Activated B cell treated with CpG ODN at 0.5 μM for 24 hours (primary cell): ENCODE measurements around the gene B3GALNT2. TPM values are rescaled to one million over a fixed set of nuclear protein-coding genes. Genes with fewer than 3 reads are reported as not detected.
"Not testable (repeated sequence)": the region's sequence is repeated elsewhere in the genome, so short reads cannot be mapped to it uniquely, and the experiment has no call there.

Experiments
- ATAC-seq: fragments of 200-7000 bp; cut with Tn5 transposase; one replicate; pipeline ENCODE4 v1.10.0; 2021; ENCODE audit warnings: low read depth, mild to moderate bottlenecking, moderate library complexity
- CTCF ChIA-PET: fragments of 350-600 bp; sonication (Branson Sonifier 250); formaldehyde crosslinking; loops from one replicate; lab custom pipeline; 2021; ENCODE audit warnings: antibody characterized with exemption; lab: Charles Lee
- POLR2A ChIA-PET: fragments of 350-600 bp; sonication (Branson Sonifier 250); formaldehyde crosslinking; loops from one replicate; lab custom pipeline; 2021; ENCODE audit warnings: antibody characterized with exemption; lab: Charles Lee
- DNase-seq: peaks from one replicate; pipeline ENCODE4 v3.0.0; 2022
- H3K27ac Mint-ChIP-seq: one replicate; pipeline ENCODE4 v1.8.0; 2020; ENCODE audit warnings: mixed read lengths
- H3K27me3 Mint-ChIP-seq: one replicate; pipeline ENCODE4 v1.8.0; 2021; ENCODE audit warnings: mixed read lengths
- H3K36me3 Mint-ChIP-seq: one replicate; pipeline ENCODE4 v1.8.0; 2021; ENCODE audit warnings: low read depth, mixed read lengths
- H3K4me1 Mint-ChIP-seq: one replicate; pipeline ENCODE4 v1.8.0; 2021; ENCODE audit warnings: mixed read lengths
- H3K4me3 Mint-ChIP-seq: one replicate; pipeline ENCODE4 v1.8.0; 2020; ENCODE audit warnings: mild to moderate bottlenecking, mixed read lengths
- H3K9me3 Mint-ChIP-seq: one replicate; pipeline ENCODE4 v1.8.0; 2020; ENCODE audit warnings: mixed read lengths
- CTCF ChIP-seq: fragments of 200-600 bp; IDR thresholded peaks from one replicate; pipeline ENCODE4 v1.8.0; 2022; ENCODE audit warnings: antibody characterized with exemption, mild to moderate bottlenecking
- intact Hi-C: fragments of 100-400 bp; cut with micrococcal nuclease; formaldehyde crosslinking; loops from one replicate; pipeline ENCODE4 v1.15.1; 2024
- total RNA-seq: library from RNA; stranded (reverse); gene quantifications from 2 replicates; pipeline ENCODE4 v1.2.3, GENCODE V29; 2022

B3GALNT2 gene
- total RNA-seq, 1 donor from 2014 or later = 9.5 TPM

DNA sequence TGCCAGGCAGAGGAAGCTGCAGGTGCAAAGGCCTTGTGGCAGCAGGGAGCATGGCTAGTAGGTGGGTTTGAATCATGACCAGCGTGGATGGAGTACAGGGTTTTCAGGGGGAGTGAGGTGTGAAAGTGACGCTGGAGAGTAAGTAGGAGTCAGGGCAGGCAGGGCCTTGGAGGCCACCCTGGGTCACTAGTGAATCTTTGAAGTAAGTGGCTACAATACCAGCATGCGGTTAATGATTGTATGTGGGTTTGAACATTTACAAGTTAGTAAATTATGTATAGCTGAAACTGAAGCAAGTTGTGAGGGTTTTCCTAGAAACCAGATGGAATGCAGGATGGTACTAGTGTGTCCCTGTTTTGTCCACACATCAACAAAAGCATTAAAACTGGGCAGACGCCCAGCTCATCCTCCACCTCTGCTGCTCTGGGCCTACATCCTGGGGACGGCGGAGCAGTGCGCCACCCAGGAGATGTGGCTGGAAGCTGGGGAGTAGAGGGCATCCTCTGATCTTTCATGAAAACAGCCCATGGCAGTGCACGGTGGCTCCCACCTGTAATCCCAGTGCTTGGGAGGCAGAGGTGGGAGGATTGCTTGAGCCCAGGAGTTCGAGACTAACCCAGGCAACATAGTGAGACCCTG lies 41.2 kb upstream of the B3GALNT2 start:
- ChIA-PET CTCF (no interaction called here), POLR2A (no interaction called here)

GRCh38 chr1:235542845-235543244 lies 38.6 kb upstream of the B3GALNT2 start:
- H3K4me1 Mint-ChIP-seq, H3K9me3 Mint-ChIP-seq, H3K27ac Mint-ChIP-seq, intact Hi-C loops, DNase-seq, H3K27me3 Mint-ChIP-seq, POLR2A ChIA-PET, H3K36me3 Mint-ChIP-seq, CTCF ChIA-PET, ATAC-seq, H3K4me3 Mint-ChIP-seq: not testable (repeated sequence)

More for the DNA sequence above, 41.2 kb upstream of the B3GALNT2 start:
- Mint-ChIP-seq H3K9me3 (no peaks in the 10 kb centered on the region), H3K4me3 (no peak overlapping the region), H3K4me1 (no peaks in the 10 kb centered on the region), H3K36me3 (no peaks in the 10 kb centered on the region), H3K27ac (no peak overlapping the region), H3K27me3 (peaks cover 9% of the 10 kb centered on the region)
- intact Hi-C loops = no loop called here
- ATAC-seq = no peak
- no peak for DNase-seq
- TF ChIP-seq CTCF = no peak

DNA sequence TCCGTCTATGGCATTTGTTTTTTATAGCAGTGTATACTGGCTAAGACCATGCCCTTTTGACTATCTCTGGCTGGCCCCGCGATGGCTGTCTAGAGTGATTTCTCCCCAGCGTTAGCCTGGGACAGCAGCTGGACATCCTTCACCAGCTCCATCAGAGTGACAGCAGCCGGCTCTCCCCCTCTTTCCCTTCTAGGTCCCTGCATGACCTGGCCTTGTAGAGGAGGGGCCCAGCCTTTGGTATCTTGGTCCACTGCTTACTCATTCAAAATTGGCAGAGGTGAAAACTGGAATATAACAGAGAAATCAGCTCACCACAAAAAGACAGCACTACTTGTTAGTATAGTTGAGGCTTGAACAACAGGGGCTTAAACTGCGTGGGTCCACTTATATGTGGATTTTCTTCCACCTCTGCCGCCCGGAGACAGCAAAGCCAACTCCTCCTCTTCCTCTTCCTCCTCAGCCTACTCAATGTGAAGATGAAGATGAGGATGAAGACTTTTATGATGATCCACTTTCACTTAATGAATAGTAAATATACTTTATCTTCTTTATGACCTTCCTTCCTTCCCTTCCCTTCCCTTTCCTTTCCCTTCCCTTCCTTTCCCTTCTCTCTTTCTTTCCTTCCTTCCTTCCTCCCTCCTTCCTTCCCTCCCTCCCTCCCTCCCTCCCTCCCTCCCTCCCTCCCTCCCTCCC lies 29.4 kb upstream of the B3GALNT2 start:
- DNase-seq = no peak
- H3K27ac Mint-ChIP-seq = no peak overlapping the region
- no peak overlapping the region for H3K4me3 Mint-ChIP-seq

DNA sequence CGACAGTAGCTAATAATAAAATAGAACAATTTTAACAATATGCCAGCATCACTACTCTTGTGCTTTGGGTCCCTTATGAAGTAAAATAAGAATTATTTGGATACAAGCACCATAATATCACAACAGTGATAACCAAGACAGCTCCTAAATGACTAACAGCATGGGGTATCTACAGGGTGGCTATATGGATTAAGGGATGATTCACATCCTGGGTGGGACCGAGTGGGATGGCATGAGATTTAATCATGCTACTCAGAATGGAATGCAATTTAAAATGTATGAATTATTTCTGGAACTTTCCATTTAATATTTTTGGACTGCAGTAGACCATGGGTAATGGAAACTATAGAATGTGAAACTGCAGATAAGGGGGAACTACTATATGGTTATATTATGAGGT lies 28.1 kb upstream of the B3GALNT2 start:
- intact Hi-C loops = no loop called here
- ChIA-PET CTCF (no interaction called here), POLR2A (no interaction called here)
- Mint-ChIP-seq H3K36me3 (no peaks in the 10 kb centered on the region), H3K27ac (no peak overlapping the region), H3K27me3 (peaks cover 6% of the 10 kb centered on the region), H3K9me3 (no peaks in the 10 kb centered on the region), H3K4me3 (no peak overlapping the region), H3K4me1 (no peaks in the 10 kb centered on the region)
- no peak for TF ChIP-seq CTCF
- ATAC-seq (no peak), DNase-seq (no peak)

More for the DNA sequence above, 29.4 kb upstream of the B3GALNT2 start:
- H3K27me3 Mint-ChIP-seq = peaks cover 6% of the 10 kb centered on the region
- no peak for TF ChIP-seq CTCF
- ChIA-PET POLR2A (no interaction called here), CTCF (no interaction called here)
- no peak for ATAC-seq
- H3K9me3 Mint-ChIP-seq = no peaks in the 10 kb centered on the region
- intact Hi-C loops = no loop called here
- no peaks in the 10 kb centered on the region for H3K36me3 Mint-ChIP-seq
- no peaks in the 10 kb centered on the region for H3K4me1 Mint-ChIP-seq

DNA sequence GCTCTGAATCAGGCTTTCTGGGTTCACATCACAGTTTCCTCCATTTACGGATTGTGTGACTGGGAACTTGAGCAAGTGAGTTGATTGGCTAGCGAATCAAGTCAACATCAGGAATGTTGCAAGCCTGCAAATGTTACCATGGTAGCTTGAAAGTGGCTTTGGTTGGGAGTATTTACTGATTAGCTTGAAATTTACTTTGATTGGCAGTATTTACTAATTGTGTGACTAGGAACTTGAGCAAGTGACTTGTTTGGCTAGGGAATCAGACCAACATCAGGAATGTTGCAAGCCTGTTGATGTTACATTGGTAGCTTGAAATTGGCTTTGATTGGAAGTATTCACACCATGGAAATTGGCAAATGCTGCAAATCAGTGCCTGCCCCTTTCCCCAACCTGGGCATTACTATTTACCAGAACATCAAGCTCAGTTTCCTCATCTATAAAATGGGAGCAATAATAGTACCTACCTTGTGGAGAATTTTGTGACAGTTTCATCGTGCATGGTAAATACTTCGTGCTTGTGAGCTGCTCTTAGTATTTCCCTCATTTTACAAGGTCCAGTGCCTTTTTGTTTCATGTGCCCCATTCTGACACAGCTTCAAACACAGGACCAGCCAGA lies 23.1 kb upstream of the B3GALNT2 start:
- ChIA-PET CTCF (interaction anchor here (0.6 kb wide), 1 partner anchor 220 kb away, joined by 3 read pairs; no protein-coding TSS in a partner anchor), POLR2A (no interaction called here)
- no peaks in the 10 kb centered on the region for H3K36me3 Mint-ChIP-seq
- no peak overlapping the region for H3K27ac Mint-ChIP-seq
- DNase-seq (no peak), ATAC-seq (no peak)
- H3K9me3 Mint-ChIP-seq = no peaks in the 10 kb centered on the region
- H3K4me3 Mint-ChIP-seq = no peak overlapping the region
- intact Hi-C loops = no loop called here
- no peak for TF ChIP-seq CTCF
- peaks cover 4% of the 10 kb centered on the region for H3K27me3 Mint-ChIP-seq
- no peaks in the 10 kb centered on the region for H3K4me1 Mint-ChIP-seq
